Muscle of arm (tissue), 14 donors: ENCODE measurements around the gene B4GALNT3. TPM values are rescaled to one million over a fixed set of nuclear protein-coding genes. Genes with fewer than 3 reads are reported as not detected.
"Not testable (repeated sequence)": the region's sequence is repeated elsewhere in the genome, so short reads cannot be mapped to it uniquely, and the experiment has no call there.

ENCODE experiments used
- DNase-seq: peaks from one replicate; pipeline ENCODE4 v3.0.0-alpha.2; 2013
- long read RNA-seq, 11 donors: transcript quantifications; one replicate each; lab custom pipeline, GENCODE V29; 2026
- polyA plus RNA-seq, 12 donors: library from polyadenylated mRNA; unstranded; fragments of 120-200 nt; gene quantifications; one replicate each; pipeline ENCODE4 v1.2.1, GENCODE V29; 2013; ENCODE audit not compliant: insufficient read length in 12 of 12

The B4GALNT3 gene
- 10 to 100 TPM in 8 of 12 donors, 1 to 10 TPM in 3, not detected in 1; 7.2 to 16.6 (median 11.5) TPM for polyA plus RNA-seq
- long read RNA-seq, donor 1: 0 reads
- long read RNA-seq, donor 2: 0 reads
- long read RNA-seq, donor 3: 0 reads
- long read RNA-seq, donor 4: 0 reads
- long read RNA-seq, donor 5: 0 reads
- long read RNA-seq, donor 6: 0 reads
- long read RNA-seq, donor 7: 0 reads
- long read RNA-seq, donor 8: 0 reads
- long read RNA-seq, donor 9, partial matches to known transcripts: 0 of 1 reads
- long read RNA-seq, donor 9, other reads (novel, unspliced or antisense): 0 of 1 reads
- long read RNA-seq, donor 10: 0 reads
- long read RNA-seq, donor 11: 0 reads

DNA sequence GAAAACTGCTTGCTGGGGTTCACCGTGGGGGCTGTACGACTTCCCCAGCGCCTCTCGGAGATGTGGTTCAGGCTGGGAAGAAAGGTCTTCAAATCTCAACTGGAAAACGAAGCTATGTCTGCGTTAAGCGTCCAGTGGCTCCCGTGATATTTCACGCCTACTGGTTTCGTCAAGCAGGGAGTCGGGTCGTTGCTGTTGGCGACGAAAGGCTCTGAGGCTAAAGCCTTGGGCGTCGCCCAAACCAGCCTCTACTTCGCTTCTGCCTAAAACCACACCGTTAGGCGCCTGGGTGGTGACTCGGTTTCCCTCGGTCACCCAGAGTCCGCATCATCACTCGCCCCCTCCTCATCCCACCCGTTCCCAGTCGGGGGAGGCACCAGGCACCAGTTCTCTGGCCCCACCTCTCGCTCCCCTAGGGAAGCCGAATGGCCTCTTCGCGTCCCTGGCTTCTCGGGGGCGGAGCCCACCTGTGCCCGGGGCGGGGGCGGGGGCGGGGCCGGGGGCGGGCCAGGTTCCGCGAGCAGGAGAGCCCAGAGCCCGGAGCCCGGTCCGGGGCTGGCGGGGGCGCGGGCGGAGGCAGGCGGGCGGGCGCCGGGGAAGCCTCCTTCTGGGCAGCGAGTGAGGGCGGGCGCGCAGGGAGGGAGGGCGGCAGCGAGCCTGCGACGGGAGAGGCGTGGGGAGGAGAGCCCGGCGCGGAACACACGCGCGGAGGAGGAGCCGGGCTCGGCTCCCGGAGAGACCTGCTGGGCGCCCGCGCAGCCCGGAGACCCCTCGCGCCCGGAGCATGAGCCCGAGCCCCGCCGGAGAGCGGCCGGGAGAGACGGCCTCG, at the start of gene B4GALNT3:
B4GALNT3 (plus strand) TSS at position 510 of the 829 bp plus-strand sequence. CDS start 438 bp downstream, outside the sequence.
- no peak for DNase-seq

DNA sequence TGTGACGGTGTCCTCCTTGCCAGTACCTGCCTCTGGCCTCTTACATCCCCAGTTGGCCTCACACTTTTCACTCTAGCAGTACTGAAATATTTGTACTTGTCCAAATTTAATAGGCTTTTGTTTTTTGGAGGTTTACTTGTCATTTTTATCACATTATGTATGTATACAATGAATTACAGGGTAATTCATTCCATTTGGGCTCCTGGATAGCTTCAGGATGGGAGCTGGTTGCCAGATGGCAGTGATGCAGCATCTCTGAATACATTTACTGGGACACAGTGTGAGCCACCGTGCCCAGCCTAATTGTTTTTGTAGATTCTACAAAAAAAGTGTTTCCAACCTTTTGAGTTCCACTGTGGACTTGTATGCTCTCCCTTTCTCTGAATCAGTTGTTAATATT, 44.9 kb upstream of the B4GALNT3 start:
- no peak for DNase-seq

DNA sequence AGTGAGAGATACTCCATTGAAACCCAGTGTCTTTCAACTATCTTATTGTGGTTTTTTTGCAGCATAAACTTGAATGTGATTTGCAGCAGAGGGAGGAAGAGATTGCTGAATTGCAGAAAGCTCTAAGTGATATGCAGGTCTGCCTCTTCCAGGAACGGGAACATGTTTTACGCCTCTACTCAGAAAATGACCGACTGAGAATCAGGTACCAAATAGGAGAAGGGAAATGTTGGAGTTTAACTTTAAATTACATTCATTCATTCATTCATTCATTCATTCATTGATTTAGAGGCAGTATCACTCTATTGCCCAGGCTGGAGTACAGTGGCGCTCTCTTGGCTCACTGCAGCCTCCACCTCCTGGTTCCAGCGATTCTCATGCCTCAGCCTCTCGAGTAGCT, 41.3 kb upstream of the B4GALNT3 start:
- DNase-seq: no peak

DNA sequence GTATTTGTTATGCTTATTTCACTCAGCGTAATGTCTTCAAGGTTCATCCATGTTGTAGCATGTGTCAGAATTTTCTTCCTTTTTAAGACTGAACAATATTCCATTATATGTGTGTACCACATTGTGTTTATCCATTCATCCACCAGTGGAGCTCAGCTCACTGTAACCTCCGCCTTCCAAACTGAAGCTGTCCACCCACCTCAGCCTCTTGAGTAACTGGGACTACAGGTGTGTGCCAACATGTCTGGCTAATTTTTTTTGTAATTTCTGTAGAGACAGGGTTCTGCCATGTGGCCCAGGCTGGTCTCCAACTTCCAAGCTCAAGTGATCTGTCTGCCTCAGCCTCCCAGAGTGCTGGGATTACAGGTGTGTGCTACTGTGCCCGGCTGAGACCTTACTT, 37.2 kb upstream of the B4GALNT3 start:
- no peak for DNase-seq

- not testable (repeated sequence) for DNase-seq
Observed at GRCh38 chr12:435737-436136, 24.0 kb upstream of the B4GALNT3 start.

GRCh38 chr12:442235-442884, 17.4 kb upstream of the B4GALNT3 start:
- peak; percentile 45 for DNase-seq

DNA sequence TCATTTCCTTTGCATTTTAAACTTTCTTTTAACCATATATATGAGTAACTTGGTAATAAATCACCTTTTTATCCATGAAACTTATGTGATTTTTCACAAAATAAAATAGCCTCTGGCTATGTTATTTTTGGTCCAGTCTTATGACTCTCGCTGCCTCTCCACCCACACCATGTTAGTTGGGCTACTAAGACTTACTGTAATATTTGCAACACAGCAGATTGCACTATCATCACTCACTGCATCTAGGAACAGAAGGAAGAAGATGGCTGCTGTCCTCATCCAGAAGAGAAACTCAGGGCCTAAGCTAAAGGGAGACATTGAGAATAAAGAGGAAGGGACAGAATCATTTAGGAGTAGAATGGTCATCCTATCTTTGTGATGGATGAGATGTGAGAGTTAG, 12.6 kb upstream of the B4GALNT3 start:
- no peak for DNase-seq

DNA sequence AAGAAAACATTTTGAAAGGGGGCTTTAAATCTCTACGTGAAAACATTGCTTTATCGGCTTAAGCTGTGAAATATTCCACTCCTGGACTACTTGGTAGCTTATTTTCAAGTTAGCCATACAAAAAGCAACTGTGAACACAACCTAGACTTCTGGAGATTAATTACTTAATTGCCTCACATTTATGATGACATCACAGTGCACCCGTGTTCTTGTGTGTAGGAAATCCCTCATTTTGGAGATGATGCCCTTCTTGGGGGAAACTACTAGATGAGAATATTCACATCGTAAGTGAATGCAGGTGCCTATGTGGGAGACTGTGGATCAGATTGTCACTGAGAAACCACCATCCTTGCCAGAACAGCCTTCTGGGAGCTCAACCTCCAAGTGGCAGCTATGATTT, 10.5 kb upstream of the B4GALNT3 start:
- no peak for DNase-seq

DNA sequence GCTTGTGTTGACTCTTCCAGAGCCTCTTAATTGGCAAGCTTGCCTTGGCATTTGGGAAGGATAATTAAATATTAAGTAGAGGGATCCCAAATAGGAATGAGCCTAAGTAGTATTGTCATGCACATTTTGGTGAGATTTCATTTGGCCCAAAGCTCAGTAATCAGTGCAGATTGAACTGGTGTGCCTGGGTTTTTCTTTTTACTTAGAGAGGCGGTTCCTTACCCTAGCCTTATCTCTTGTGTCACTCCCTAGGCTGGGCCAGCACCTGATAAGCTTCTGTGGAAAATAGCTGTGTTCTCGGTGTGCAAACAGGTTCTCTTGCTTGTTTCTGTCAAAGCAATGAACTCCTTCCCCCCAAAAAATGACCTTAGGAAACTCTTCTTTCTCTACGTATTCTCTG, 9.3 kb upstream of the B4GALNT3 start:
- DNase-seq: no peak

DNA sequence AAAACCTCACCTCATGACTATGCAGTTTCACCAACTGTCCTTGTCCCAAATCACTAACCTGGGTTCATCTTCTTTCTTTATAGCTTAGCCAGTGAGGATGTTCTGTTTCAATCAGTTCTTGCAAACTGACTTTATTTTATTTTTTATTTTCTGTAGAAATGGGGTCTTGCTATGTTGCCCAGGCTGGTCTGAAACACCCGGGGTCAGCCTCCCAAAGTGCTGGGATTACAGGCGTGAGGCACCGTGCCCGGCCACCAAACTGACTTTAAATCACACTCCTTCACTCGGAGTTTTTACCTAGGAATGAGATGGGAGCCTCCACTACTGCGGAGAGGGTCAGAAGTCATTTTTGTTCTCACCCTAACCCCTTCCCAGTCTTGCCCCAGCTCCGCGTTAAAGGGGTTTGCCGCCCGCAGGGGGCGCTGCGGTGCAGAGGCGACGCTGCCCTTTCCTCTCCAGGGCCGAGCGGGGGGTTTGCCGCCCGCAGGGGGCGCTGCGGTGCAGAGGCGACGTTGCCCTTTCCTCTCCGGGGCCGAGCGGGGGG, 7.0 kb upstream of the B4GALNT3 start:
- DNase-seq: no peak

- no peak for DNase-seq
Observed at GRCh38 chr12:454833-455232, 4.9 kb upstream of the B4GALNT3 start.

GRCh38 chr12:455821-456220, 3.9 kb upstream of the B4GALNT3 start:
- DNase-seq: no peak

DNA sequence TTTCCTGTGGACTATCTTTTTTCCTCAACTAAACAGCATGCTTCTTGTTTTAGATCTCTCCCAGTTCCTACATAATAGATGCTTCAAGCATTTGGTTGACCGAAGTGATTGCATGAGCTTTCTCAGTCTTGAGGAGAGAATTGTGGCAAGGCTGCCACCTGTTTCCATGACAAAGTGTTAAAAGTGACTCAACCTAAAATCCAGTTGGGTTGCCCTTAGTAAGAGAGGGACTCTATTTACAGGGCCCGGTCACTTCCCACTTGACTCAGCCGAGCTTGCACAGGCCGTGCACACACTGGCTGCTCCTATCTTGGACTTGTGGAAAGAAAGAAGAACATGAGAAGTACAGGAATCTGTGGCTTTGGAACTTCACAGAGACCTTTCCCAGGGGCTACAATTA, 2.1 kb upstream of the B4GALNT3 start:
- DNase-seq: no peak

- no peak for DNase-seq
Observed at GRCh38 chr12:459050-459429, 699 bp upstream of the B4GALNT3 start.

GRCh38 chr12:460261-461230, 807 bp downstream of the B4GALNT3 start:
- no peak for DNase-seq

DNA sequence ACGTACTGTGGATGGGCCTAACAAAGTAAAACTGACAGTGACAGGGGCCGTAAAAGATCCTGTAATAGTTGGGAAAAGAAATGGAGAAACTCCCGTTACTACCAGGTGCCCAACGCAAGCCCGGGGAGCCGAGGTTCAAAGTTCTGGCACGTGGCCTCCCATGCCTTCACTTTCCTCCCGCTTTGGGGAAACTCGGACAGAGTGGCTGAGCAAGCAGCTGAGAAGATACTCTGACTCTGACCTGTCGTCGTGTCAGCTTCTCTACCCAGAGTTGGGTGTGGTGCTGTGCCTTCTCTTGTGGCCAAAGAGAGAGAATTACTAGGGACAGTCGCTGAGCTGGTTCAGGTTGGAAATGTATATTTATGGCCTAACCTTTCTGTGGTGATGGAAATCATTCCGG, 1.7 kb downstream of the B4GALNT3 start:
- no peak for DNase-seq

- DNase-seq: no peak
Observed at GRCh38 chr12:462936-463705, 3.4 kb downstream of the B4GALNT3 start.

GRCh38 chr12:464484-465267, 4.9 kb downstream of the B4GALNT3 start:
- DNase-seq: no peak

- no peak for DNase-seq
Observed at GRCh38 chr12:466039-466438, 6.3 kb downstream of the B4GALNT3 start.

GRCh38 chr12:466762-467161, 7.0 kb downstream of the B4GALNT3 start:
- no peak for DNase-seq
